Naive thymus-derived CD8-positive, alpha-beta T cell (primary cell): ENCODE data around the gene PITPNM1. TPM values are rescaled to one million over a fixed set of nuclear protein-coding genes. Genes with fewer than 3 reads are reported as not detected.
"Not testable (repeated sequence)": the region's sequence is repeated elsewhere in the genome, so short reads cannot be mapped to it uniquely, and the experiment has no call there.

Source experiments
- ATAC-seq, 2 donors: fragments of 150-1000 bp; cut with Tn5 transposase in 1 of 2; sonication (Bioruptor Pico), chemical (Tn5 transposase) in 1 of 2; 1 replicate in 1 of 2; 2 replicates in 1 of 2; pipeline ENCODE4 v1.10.0; 2021; ENCODE audit warnings: mild to moderate bottlenecking in 2 of 2, moderate library complexity in 2 of 2
- POLR2A ChIA-PET: fragments of 350-600 bp; sonication (Branson Sonifier 250); formaldehyde crosslinking; loops from one replicate; lab custom pipeline; 2021; ENCODE audit warnings: antibody characterized with exemption; lab: Charles Lee
- DNase-seq, 10 donors: peaks; one replicate each; pipeline versions ENCODE4 v3.0.0 to v3.0.0-alpha.2; 2020 to 2022
- H3K27ac Mint-ChIP-seq, 10 donors: one replicate each; pipeline ENCODE4 v1.8.0; 2020 to 2022; ENCODE audit warnings: mild to moderate bottlenecking in 10 of 10, mixed read lengths in 10 of 10, moderate library complexity in 4 of 10, inconsistent platforms in 1 of 10
- H3K27me3 Mint-ChIP-seq, 5 donors: one replicate each; pipeline ENCODE4 v1.8.0; 2021 to 2022; ENCODE audit warnings: mixed read lengths in 5 of 5
- H3K36me3 Mint-ChIP-seq, 3 donors: one replicate each; pipeline ENCODE4 v1.8.0; 2020 to 2022; ENCODE audit warnings: mixed read lengths in 3 of 3, mild to moderate bottlenecking in 2 of 3, inconsistent platforms in 1 of 3
- H3K4me1 Mint-ChIP-seq, 4 donors: one replicate each; pipeline ENCODE4 v1.8.0; 2021 to 2022; ENCODE audit warnings: mixed read lengths in 4 of 4
- H3K4me3 Mint-ChIP-seq, 10 donors: one replicate each; pipeline ENCODE4 v1.8.0; 2020 to 2022; ENCODE audit warnings: mild to moderate bottlenecking in 10 of 10, mixed read lengths in 10 of 10, moderate library complexity in 6 of 10, inconsistent platforms in 1 of 10
- H3K9me3 Mint-ChIP-seq, 9 donors: one replicate each; pipeline ENCODE4 v1.8.0; 2020 to 2022; ENCODE audit warnings: mixed read lengths in 9 of 9, mild to moderate bottlenecking in 3 of 9, inconsistent platforms in 1 of 9, moderate library complexity in 1 of 9
- polyA plus RNA-seq, 3 donors: library from polyadenylated mRNA; unstranded; fragments of 300-500 nt; fragmentation: Illumina TruSeq; gene quantifications; one replicate each; pipeline ENCODE4 v1.2.3, GENCODE V29; 2021
- total RNA-seq, 8 experiments: library from RNA in 2 of 8; stranded (reverse) in 2 of 8; gene quantifications; one replicate each; pipeline ENCODE4 v1.2.3 and lab custom pipeline; 2021 to 2026

Gene PITPNM1
- total and polyA plus RNA-seq, 5 experiments from 2014 or later: 13.8 to 120 (median 36.5) TPM

- DNase-seq (peak in 1 of 10 donors; percentile 54), ATAC-seq (peak; percentile 4 to 12)
- POLR2A ChIA-PET: interaction anchor here (0.7 to 9.3 kb wide), 31 partner anchors 9 to 210 kb away, joined by 3 to 176 read pairs (median 7); partner anchors contain the start of genes ANKRD13D, CARNS1, CDK2AP2 and PITPNM1
- H3K36me3 Mint-ChIP-seq: peaks cover 0 to 10% (median 3%) of the 10 kb centered on the region in 3 donors
- H3K4me1 Mint-ChIP-seq: peaks cover 26 to 48% (median 45%) of the 10 kb centered on the region in 4 donors
- H3K4me3 Mint-ChIP-seq: peak overlapping the region; percentile 86 to 100 (median 98)
- H3K27ac Mint-ChIP-seq: peak overlapping the region; percentile 96 to 100 (median 99)
- no peaks in the 10 kb centered on the region for H3K27me3 Mint-ChIP-seq
- no peaks in the 10 kb centered on the region for H3K9me3 Mint-ChIP-seq
Observed at GRCh38 chr11:67482275-67482826, 22.8 kb downstream of the PITPNM1 start.

GRCh38 chr11:67477344-67478050 lies 27.7 kb downstream of the PITPNM1 start:
- H3K9me3 Mint-ChIP-seq, H3K36me3 Mint-ChIP-seq, H3K4me1 Mint-ChIP-seq, DNase-seq, H3K27me3 Mint-ChIP-seq, ATAC-seq, H3K4me3 Mint-ChIP-seq: not testable (repeated sequence)
- peak overlapping the region in 1 of 10 donors; percentile 12 for H3K27ac Mint-ChIP-seq
- POLR2A ChIA-PET: interaction anchor here (0.7 to 1.5 kb wide), 2 partner anchors 27 to 769 kb away, joined by 4 to 5 read pairs; partner anchors contain the start of gene PITPNM1

- not testable (repeated sequence) for H3K27me3 Mint-ChIP-seq, H3K4me1 Mint-ChIP-seq, H3K9me3 Mint-ChIP-seq, ATAC-seq, DNase-seq, H3K36me3 Mint-ChIP-seq, H3K4me3 Mint-ChIP-seq, H3K27ac Mint-ChIP-seq
- POLR2A ChIA-PET: interaction anchor here (0.8 to 10.6 kb wide), 3 partner anchors 41 to 75 kb away, joined by 3 to 235 read pairs (median 3); partner anchors contain the start of genes CARNS1 and PPP1CA
Observed at GRCh38 chr11:67476692-67477091, 28.5 kb downstream of the PITPNM1 start.

DNA sequence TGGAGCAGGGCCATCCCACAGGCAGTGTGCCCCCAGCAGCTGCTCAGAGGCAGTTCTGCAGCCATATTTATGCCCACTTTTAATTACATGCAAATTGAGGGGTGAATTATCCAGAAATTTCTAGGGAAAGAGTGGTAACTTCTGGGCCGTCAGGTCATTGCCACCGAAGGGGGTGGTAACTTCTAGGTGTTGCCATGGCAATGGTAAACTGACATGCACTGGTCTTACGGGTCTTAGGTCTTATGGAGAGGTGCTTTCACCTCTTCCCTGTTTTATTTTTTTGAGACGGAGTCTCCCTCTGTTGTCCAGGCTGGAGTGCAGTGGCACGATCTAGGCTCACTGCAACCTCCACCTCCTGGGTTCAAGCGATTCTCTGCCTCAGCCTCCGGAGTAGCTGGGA lies 32.3 kb downstream of the PITPNM1 start:
- Mint-ChIP-seq H3K27ac (peak overlapping the region in 2 of 10 donors; percentile 27 to 43), H3K4me3 (no peak overlapping the region), H3K4me1 (peaks cover 2 to 15% (median 11%) of the 10 kb centered on the region in 4 donors), H3K9me3 (no peaks in the 10 kb centered on the region), H3K27me3 (no peaks in the 10 kb centered on the region), H3K36me3 (no peaks in the 10 kb centered on the region)
- DNase-seq: no peak
- no peak for ATAC-seq
- POLR2A ChIA-PET: interaction anchor here (1.9 to 10.6 kb wide), 3 partner anchors 10 to 72 kb away, joined by 5 to 235 read pairs (median 13); partner anchors contain the start of genes AIP, CARNS1 and PPP1CA

DNA sequence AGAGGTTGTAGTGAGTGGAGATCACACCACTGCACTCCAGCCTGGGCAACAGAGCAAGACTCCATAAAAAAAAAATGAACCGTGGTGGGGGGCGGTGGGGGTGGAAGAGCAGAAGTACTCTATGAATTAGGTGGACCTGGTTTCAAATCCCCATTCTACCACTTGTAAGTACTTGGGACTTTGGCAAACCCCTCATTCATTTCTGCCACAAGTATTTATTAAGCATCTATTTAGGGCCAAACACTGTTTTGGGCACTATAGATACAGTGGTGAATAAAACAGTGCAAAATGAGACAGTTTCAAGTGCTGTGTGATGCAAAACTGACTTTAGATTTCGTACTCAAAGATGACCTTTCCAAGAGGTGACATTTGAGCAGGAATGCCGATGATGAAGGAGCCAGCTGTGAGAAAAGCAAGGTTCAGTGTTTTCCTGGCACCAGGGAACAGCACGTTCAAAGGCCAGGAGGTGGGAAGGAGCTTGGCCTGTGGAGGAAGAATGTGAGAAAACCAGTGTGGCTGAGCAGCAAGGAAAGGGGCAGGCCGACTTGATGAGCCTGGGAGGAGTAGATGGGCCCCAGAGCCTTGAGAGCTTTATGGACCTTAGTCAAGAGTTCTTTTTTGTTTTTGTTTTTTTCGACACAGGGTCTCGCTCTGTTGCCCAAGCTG lies 34.7 kb downstream of the PITPNM1 start:
- H3K27ac Mint-ChIP-seq: peak overlapping the region in 6 of 10 donors; percentile 11 to 93 (median 84)
- POLR2A ChIA-PET: interaction anchor here (0.7 to 28.8 kb wide), 9 partner anchors 9 to 70 kb away, joined by 3 to 780 read pairs (median 42); partner anchors contain the start of genes AIP, CABP4, CARNS1 and PPP1CA

GRCh38 chr11:67469508-67469811 lies 35.7 kb downstream of the PITPNM1 start:
- POLR2A ChIA-PET: interaction anchor here (0.9 to 28.8 kb wide), 16 partner anchors 10 to 230 kb away, joined by 3 to 780 read pairs (median 20); partner anchors contain the start of genes AIP, CABP4, CARNS1 and CDK2AP2
- peaks cover 13 to 37% (median 33%) of the 10 kb centered on the region in 4 donors for H3K4me1 Mint-ChIP-seq
- H3K27ac Mint-ChIP-seq: peak overlapping the region in 9 of 10 donors; percentile 70 to 94 (median 92)
- no peaks in the 10 kb centered on the region for H3K36me3 Mint-ChIP-seq
- no peaks in the 10 kb centered on the region for H3K27me3 Mint-ChIP-seq
- DNase-seq (no peak), ATAC-seq (no peak)
- no peaks in the 10 kb centered on the region for H3K9me3 Mint-ChIP-seq
- H3K4me3 Mint-ChIP-seq: peak overlapping the region; percentile 72 to 92 (median 77)

More for the DNA sequence above, 34.7 kb downstream of the PITPNM1 start:
- Mint-ChIP-seq H3K27me3 (no peaks in the 10 kb centered on the region), H3K9me3 (no peaks in the 10 kb centered on the region), H3K4me1 (peaks cover 10 to 32% (median 25%) of the 10 kb centered on the region in 4 donors), H3K36me3 (no peaks in the 10 kb centered on the region), H3K4me3 (peak overlapping the region in 6 of 10 donors; percentile 23 to 92 (median 76))
- DNase-seq (peak in 1 of 10 donors; percentile 14), ATAC-seq (no peak)

- ATAC-seq (peak; percentile 74 to 79), DNase-seq (peak; percentile 85 to 96 (median 88))
- POLR2A ChIA-PET: interaction anchor here (0.6 to 28.8 kb wide), 27 partner anchors 10 to 1854 kb away, joined by 3 to 780 read pairs (median 6); partner anchors contain the start of genes AIP, CABP4, CARNS1 and CDK2AP2
- H3K9me3 Mint-ChIP-seq: no peaks in the 10 kb centered on the region
- peak within 1 kb of the TSS; percentile 84 to 96 (median 92) for H3K27ac Mint-ChIP-seq
- no peaks in the 10 kb centered on the region for H3K36me3 Mint-ChIP-seq
- H3K4me3 Mint-ChIP-seq: peak within 1 kb of the TSS; percentile 83 to 93 (median 90)
- peaks cover 13 to 42% (median 38%) of the 10 kb centered on the region in 4 donors for H3K4me1 Mint-ChIP-seq
- no peaks in the 10 kb centered on the region for H3K27me3 Mint-ChIP-seq
Observed at GRCh38 chr11:67468759-67469507, 36.2 kb downstream of the PITPNM1 start, which contains the start of gene TMEM134. Gene TMEM134 (minus strand): TSS chr11:67469251. CDS start chr11:67469192, 59 bp downstream.

- Mint-ChIP-seq H3K27ac (peak overlapping the region; percentile 84 to 96 (median 92)), H3K27me3 (no peaks in the 10 kb centered on the region), H3K4me3 (peak overlapping the region; percentile 83 to 93 (median 90)), H3K36me3 (no peaks in the 10 kb centered on the region), H3K4me1 (peaks cover 13 to 42% (median 39%) of the 10 kb centered on the region in 4 donors), H3K9me3 (no peaks in the 10 kb centered on the region)
- DNase-seq (peak in 1 of 10 donors; percentile 28), ATAC-seq (no peak)
- POLR2A ChIA-PET: interaction anchor here (0.6 to 28.8 kb wide), 25 partner anchors 11 to 1854 kb away, joined by 3 to 780 read pairs (median 8); partner anchors contain the start of genes AIP, CABP4, CARNS1 and CDK2AP2
Observed at GRCh38 chr11:67468456-67468758, 36.8 kb downstream of the PITPNM1 start.

DNA sequence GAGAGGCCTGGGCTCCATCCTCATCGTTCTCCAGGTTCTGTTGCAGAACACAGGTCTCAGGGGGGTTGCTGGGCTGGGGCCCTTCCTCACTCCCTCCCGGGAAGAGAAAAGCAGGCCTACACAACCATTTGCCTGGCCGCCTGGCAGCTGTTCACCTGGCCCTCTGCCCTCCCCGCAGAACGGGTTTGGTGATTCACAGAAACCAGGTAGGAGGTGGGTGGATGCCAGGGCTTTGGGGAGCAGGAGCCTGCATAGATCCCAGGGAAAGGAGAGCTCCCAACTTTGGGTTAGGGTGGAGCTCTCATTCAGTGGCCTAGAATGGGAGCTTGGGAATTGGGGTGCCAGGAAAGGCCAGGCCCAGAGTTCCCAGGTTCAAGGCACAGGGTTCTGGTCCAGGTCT lies 37.1 kb downstream of the PITPNM1 start:
- Mint-ChIP-seq H3K27me3 (no peaks in the 10 kb centered on the region), H3K9me3 (no peaks in the 10 kb centered on the region), H3K4me1 (peaks cover 13 to 45% (median 39%) of the 10 kb centered on the region in 4 donors), H3K4me3 (peak overlapping the region; percentile 83 to 93 (median 90)), H3K36me3 (no peaks in the 10 kb centered on the region), H3K27ac (peak overlapping the region; percentile 84 to 96 (median 92))
- POLR2A ChIA-PET: interaction anchor here (0.6 to 28.8 kb wide), 25 partner anchors 11 to 1853 kb away, joined by 3 to 780 read pairs (median 8); partner anchors contain the start of genes AIP, CABP4, CARNS1 and CDK2AP2
- no peak for ATAC-seq
- DNase-seq: peak in 1 of 10 donors; percentile 45

DNA sequence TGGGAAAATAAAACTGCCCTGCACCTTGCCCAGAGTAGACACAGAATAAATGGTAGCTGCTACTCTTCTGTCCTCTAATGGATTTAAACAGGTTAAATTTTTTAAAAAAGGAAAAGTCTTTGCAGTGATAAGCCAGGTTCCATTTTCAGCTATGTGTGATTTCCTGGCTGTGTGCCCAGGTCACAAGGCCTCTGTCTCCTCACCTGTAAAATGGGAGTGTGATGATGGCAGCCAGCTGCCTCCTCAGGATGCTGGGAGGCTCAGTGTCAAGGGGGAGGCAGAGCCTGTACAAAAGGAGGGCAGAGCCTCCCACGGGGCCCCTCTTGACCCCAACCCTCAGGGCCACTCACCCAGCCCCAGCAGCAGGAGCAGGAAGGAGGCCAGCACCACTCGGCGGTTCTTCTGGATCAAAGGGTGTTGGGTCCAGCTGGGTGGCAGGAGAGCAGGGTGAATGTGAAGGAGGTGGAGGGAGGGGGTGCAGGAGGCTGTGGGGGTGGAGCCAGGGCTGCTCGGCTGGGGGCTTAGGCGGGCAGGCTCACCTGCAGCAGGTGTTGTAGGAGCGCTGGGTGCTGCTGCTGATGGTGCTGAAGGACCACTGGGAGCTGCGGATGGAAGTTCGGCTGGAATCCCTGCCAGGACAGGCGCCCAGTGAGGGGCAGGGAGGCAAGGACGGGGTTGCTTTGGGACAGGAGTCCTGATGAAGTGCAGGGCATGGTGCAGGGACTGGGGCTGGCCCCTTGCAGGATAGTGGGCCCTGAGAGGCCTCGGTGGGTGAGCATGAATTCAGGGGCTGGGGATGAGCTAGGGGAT lies 38.0 kb downstream of the PITPNM1 start:
- Mint-ChIP-seq H3K36me3 (no peaks in the 10 kb centered on the region), H3K27me3 (no peaks in the 10 kb centered on the region), H3K4me1 (peaks cover 13 to 49% (median 39%) of the 10 kb centered on the region in 4 donors), H3K9me3 (no peaks in the 10 kb centered on the region), H3K4me3 (peak overlapping the region; percentile 74 to 93 (median 90)), H3K27ac (peak overlapping the region; percentile 75 to 93 (median 92))
- ATAC-seq (no peak), DNase-seq (peak in 1 of 10 donors; percentile 38)
- POLR2A ChIA-PET: interaction anchor here (1.5 to 28.8 kb wide), 13 partner anchors 10 to 112 kb away, joined by 4 to 780 read pairs (median 28); partner anchors contain the start of genes AIP, CABP4, CARNS1 and CDK2AP2
